NB4 (cell line): ENCODE results near the gene LRRC7.

ENCODE experiments used
- DNase-seq: peaks from one replicate; pipeline ENCODE4 v3.0.0; 2010; ENCODE audit warnings: low read depth
- H3K4me3 ChIP-seq: one replicate; pipeline ENCODE4 v1.5.1; 2011; ENCODE audit warnings: mild to moderate bottlenecking, low read depth, low read length, moderate library complexity
- MAX ChIP-seq: IDR thresholded peaks from 2 replicates; pipeline ENCODE4 v1.6.1; 2011; ENCODE audit warnings: low read depth, low read length
- MYC ChIP-seq: IDR thresholded peaks from 2 replicates; pipeline ENCODE4 v1.6.1; 2011; ENCODE audit warnings: low read depth, low read length
- POLR2A ChIP-seq: IDR thresholded peaks from 2 replicates; pipeline ENCODE4 v1.6.1; 2011; ENCODE audit warnings: mild to moderate bottlenecking; ENCODE audit not compliant: insufficient read length; ENCODE audit errors: extremely low read depth
- TF ChIP-seq, protein P1 (sequence below): IDR thresholded peaks from one replicate; pipeline ENCODE4 v1.5.1; 2012; ENCODE audit warnings: low read depth, low read length

LRRC7 gene

DNA sequence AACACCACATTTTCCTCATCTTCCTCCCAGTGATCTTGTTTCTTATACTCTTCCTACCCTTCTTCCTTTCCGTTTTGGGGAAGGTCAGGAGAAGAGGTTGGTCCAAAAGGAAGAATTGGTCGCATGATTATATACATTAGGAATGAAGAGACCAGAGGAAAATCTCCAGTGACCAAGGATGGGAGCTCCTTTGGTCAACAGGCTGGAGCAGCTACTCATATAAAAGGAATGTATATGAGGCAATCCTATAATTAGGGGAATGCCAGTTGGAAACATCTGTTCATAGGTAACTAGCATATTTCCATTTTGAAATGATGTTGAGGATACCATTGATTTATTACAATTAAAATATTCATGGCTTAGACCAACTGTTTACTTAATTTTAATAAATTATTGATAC is 523.2 kb downstream of the LRRC7 start:
- no peak for DNase-seq
- no peak overlapping the region for H3K4me3 ChIP-seq
- no peak for TF ChIP-seq POLR2A
- TF ChIP-seq MYC: no peak
- TF ChIP-seq MAX: no peak
- TF ChIP-seq, protein P1, sequence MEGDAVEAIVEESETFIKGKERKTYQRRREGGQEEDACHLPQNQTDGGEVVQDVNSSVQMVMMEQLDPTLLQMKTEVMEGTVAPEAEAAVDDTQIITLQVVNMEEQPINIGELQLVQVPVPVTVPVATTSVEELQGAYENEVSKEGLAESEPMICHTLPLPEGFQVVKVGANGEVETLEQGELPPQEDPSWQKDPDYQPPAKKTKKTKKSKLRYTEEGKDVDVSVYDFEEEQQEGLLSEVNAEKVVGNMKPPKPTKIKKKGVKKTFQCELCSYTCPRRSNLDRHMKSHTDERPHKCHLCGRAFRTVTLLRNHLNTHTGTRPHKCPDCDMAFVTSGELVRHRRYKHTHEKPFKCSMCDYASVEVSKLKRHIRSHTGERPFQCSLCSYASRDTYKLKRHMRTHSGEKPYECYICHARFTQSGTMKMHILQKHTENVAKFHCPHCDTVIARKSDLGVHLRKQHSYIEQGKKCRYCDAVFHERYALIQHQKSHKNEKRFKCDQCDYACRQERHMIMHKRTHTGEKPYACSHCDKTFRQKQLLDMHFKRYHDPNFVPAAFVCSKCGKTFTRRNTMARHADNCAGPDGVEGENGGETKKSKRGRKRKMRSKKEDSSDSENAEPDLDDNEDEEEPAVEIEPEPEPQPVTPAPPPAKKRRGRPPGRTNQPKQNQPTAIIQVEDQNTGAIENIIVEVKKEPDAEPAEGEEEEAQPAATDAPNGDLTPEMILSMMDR: no peak

- H3K4me3 ChIP-seq: no peak overlapping the region
- TF ChIP-seq MAX: no peak
- no peak for TF ChIP-seq POLR2A
- no peak for TF ChIP-seq MYC
- TF ChIP-seq, protein P1: no peak
- DNase-seq: no peak
Observed at GRCh38 chr1:70091811-70092210, 524.1 kb downstream of the LRRC7 start.

GRCh38 chr1:70092526-70092925 is 524.8 kb downstream of the LRRC7 start:
- TF ChIP-seq MAX (no peak), MYC (no peak), POLR2A (no peak)
- TF ChIP-seq, protein P1: no peak
- no peak for DNase-seq
- no peak overlapping the region for H3K4me3 ChIP-seq

GRCh38 chr1:70093250-70093975 is 525.7 kb downstream of the LRRC7 start:
- DNase-seq: no peak
- no peak overlapping the region for H3K4me3 ChIP-seq
- TF ChIP-seq POLR2A (no peak), MYC (no peak), MAX (no peak)
- TF ChIP-seq, protein P1: no peak

DNA sequence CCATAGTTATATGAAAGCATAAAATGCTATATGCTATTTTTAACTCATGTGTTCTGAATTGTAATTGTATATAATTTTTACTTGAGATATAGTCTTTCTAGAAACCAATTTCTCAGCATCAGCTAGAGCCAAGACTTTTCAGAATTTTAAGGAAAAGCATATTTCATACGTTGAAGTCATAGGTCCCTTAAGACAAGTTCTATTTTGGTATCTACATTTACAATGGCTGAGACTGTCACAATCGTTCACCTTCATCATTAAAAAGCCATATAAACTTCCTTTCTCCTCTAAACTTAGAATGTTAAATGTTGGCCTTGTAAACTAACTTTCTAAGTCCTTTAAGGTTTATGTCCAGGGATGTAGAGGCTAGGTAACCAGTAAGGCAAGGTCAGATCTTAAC is 533.5 kb downstream of the LRRC7 start:
- TF ChIP-seq POLR2A: no peak
- DNase-seq: no peak

GRCh38 chr1:70101774-70102173 is 534.1 kb downstream of the LRRC7 start:
- no peak for DNase-seq
- no peak for TF ChIP-seq MAX
- no peak for TF ChIP-seq MYC
- TF ChIP-seq POLR2A: no peak
- TF ChIP-seq, protein P1: no peak
- no peak overlapping the region for H3K4me3 ChIP-seq

More for the DNA sequence above, 533.5 kb downstream of the LRRC7 start:
- no peak overlapping the region for H3K4me3 ChIP-seq
